CD4-positive, alpha-beta T cell treated with Interleukin-15 for 4 hours (primary cell): ENCODE data around the gene RPL3.

ENCODE experiments used
- DNase-seq: peaks from one replicate; pipeline ENCODE4 v3.0.0-alpha.2; 2020; ENCODE audit warnings: low spot score

RPL3 gene

DNA sequence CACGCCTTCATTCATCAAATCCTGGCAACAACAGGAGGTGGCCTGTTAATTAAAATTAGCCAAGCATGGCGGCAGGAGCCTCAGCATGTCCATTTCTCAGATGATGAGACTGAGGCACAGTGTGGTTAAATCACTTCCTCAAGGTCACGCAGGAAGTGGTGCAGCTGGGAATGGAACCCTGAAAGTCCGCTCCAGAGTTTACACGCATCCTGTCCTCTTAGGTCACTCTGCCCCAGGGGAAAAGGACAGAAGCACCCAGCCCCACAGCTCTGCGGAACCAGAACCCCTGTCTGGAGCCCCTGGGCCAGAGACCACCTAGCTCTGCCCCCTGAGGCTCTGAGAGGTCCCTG, 19.6 kb downstream of the RPL3 start:
- no peak for DNase-seq

DNA sequence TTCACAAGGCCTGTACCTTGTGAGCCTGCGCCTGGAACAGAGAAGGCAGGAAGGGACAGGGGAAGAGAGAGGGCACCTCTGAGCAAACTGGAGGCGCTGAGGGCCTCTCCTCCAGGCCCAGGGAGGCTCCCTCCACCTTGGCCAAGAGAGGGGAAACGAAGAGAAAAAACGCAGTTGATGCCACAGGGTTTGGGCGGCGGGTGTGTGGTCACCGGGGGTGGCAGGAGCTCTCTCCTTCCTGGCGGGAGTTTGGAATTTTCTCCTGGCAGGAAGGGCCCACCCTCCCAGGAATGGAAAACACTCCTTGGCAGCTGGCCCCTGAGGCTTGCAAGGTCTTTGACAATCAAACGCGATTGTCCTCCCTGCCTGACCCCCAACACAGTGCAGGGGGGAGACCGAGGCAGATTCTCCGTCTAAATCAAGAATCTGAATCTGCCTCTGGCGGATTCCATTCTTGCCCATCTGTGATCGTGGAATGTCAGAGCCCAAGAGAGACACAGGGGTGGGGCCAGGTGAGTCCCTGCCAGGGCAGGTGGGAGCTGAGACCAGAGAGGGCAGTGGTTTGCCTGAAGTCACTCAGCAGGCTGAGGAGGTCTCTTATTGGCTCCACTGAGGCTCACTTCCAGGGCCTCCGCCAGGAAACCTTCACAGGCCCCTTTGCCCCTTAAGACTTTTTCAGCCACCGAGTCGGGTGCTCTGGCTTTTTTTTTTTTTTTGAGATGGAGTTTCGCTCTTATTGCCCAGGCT, 21.0 kb downstream of the RPL3 start:
- DNase-seq: no peak

DNA sequence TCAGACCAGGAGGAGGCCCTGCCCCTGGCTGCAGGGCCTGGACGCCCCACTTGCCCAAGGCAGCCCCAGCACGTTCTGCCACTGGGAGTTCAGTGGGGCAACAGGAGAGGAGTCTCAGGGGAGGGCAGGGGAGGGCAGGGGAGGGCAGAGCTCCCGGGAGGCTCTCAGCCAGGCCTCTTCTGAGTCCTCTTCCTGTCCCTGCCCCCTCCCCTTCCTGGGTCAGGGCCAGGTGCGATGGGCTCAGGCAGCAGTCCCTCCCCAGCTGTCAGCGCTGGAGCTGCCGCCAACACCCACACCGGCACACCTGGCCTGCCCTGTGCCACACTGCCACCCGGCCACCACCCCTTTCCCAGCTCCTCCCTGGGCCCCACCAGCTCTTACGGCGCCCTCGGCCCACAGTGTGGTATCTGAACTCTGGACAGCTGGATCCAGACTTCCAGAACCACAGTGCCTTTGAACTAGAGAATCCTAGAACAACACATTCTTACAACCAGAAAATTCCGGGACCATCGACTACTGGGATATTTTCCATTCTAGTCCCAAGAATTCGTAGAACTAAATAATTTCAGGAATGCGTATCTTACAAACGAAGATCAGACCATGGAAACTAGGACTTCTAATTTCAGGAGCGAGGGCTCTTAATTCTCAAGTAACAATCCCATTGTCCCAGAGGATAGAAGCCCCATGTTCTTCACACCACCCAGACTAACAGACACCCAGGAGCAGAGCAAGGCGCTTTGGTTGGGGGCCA, 21.8 kb downstream of the RPL3 start:
- DNase-seq: no peak

DNA sequence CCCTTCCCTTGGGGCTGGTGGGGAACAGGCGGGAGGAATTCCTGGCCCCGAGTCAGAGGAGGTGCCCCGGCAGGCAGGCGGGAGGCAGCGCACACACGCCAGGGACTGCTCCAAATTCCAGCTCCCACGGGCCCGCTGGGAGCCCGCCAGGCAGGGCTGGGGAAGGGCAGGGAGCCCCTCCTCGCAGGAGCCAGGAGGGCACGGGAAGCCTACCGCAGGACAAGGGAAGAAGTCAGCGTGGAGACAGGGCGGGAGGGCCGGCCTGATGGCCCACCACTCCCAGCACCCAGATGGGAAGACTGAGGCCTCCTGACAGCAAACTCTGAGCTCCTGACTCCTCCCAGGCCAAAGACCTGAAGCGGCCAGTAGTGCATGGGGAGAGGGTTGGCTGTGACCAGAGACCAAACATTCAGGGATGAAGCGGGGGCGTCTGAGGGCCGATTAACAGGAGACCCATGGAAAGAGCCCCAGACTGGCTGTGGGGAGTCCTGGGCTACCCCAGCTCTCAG, 22.4 kb downstream of the RPL3 start:
- DNase-seq: no peak

DNA sequence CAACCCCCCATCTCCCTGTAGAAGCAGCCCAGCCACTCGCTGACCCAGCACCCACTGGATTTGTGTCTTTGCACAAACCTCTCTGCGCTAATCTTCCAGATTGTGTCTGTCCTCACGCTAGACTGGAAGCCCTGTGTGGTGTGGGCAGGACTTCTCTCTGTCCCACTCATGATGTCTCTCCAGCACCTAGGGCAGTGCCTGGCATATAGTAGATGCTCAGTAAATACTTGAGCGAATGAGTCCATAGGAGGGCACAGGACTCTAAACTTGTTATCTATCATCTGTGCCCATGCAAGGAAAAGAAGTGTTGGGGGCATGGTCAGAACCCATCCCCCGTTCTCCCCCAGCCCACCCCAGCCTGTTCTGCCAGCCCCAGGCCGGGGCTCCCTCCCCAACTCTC, 22.9 kb downstream of the RPL3 start:
- no peak for DNase-seq

DNA sequence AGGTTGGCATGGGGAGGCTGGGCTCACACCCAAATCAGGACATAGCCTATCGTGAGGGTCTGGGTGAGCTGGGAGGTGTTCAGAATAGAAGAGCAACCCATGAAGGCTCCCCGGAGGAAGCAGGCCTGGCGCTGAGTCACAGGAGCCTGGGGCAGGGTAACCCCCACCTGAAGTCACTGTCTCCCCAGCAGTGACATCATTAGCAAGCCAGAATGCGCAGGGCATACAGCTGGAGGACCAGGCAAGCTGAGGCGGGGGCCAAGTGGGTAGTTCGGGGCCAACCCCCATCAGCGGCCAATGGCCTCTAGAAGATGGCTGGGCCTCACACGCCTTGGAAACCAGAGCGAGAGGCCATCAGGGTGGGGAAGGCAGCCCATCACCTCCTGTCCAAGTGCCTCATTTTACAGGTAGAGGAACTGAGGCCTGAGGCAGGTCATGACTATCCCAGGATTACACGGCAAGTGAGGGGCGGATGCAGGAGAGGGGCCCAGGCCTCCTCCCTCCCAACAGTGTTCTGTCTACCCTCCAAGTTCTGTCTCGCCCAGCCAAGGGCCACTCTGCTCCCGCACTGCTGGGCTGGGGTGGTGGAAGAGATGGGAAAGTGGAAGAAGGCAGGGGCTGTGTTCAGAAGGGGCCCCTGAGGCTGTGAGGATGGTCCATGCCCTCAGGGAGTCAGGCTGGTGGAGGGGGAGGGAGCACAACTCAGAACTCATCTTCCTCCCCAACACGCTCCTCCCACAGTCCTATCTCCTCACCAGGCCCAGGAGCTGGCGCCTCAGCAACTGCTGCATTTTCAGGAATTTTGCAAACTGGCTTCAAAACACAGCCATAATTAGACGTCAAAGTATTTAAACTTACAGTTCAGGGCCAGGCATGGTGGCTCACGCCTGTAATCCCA, 24.6 kb downstream of the RPL3 start:
- no peak for DNase-seq

DNA sequence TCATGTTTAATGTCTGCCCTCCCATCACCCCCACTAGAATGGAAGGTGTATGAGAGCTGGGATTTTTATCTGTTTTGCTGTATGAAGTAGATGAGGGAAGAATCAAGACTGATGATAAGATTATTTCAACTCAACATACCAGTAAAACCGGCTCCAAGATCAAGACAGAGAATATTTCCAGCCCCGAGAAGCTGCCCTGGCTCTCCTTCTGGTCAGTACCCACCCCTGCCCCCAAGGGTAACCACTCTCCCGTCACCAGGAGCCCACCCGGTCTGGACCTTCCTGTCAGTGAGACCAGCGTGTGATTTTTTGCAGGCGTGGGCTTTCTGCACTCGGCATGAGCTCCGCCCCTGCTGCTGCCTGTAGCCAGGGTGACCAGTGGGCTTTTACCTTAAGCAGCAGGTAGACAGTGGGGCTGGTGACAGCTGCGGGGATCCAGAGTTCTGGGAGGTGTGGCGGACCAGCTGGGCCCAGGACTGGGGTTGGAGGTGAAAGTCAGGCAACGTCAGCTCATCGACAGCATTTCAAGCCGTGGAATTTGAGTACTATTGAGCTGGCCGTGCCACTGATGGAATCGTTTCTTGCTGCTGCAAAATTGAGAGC, 25.6 kb downstream of the RPL3 start:
- DNase-seq: no peak

DNA sequence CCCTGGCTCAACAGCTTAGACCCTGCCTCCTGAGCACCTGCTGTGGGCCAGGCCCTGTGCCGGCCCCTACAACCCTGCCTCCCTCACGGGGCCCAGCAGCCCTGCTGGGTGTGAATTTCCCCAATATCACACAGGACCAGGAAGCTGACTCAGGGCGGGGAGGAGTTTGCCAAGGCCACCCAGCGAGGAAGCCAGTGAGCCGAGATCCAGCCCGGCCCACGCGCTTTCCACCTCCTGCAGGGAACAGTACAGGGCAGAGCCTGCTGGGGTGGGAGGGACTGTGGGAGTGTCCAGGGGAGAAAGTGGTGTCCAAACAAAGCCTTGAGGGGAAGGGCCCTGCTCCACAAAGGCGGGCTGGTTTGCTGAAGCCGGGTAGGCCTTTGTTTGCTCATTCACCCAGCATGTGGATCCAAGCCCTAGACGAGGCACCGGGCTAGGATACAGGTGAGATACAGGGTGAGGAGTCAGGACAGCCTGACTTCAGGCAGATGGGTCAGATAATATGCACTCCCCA, 26.8 kb downstream of the RPL3 start:
- peak; percentile 17 for DNase-seq

DNA sequence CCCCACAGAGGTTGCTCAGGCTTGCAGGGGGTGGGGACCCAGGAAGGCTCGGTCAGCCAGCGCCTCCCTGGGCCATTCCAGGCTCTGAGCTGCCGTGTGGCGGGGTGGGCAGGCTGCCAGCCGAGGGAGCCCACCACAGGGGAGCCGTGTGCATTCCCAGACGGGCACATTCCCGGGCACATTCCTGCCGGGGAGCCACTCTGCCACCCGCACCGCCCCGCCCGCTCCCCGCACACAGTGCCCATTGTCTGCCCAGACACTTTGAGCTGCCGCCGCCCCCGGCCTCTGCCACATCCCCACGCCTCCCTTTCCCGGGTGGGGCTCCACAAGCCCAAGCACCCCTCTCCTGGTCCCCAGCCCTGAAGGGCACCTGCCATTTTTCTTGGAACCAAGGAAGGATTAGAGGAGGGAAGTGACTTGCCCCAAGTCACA, 27.4 kb downstream of the RPL3 start:
- DNase-seq: no peak

DNA sequence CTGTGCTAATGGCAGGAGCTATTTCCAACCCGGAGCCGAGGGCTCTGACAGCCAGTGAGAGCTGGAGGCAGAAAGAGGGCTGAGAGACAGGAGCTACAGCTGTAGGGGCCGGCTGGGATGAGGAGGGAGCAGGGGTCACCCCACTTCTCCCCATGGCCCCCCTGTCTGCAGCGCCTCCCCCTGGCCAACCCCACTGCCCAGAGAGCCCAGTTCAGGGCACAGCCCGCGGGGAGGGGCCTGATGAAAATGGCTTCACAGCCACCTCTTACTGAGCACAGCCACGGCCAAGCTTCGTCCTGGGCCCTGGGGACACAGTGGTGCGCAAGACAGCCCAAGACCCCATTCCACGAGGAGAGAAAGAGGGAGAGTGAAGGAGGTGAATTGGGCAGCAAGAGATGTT, 27.9 kb downstream of the RPL3 start:
- no peak for DNase-seq

DNA sequence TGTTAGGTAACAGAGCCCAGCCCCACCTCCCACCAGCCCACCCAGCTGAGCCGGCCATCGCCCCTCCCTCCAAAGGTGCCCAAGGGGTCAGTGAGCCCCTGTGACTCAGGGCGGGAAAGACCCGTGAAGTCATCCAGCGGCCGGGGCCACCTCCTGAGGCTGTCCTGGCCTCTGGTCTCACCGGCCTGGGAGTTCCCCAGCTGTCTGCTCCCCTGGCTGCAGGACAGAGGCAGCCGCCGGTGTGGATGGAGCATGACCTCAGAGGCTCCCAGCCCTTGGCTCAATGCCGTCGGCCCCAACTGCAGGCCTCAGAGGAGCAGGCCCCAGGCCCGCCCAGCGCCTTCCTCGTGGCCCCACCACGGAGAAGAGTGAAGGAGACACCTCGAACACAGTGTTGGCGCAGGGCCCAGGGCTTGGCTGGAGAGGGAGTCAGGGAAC, 28.7 kb downstream of the RPL3 start:
- no peak for DNase-seq

DNA sequence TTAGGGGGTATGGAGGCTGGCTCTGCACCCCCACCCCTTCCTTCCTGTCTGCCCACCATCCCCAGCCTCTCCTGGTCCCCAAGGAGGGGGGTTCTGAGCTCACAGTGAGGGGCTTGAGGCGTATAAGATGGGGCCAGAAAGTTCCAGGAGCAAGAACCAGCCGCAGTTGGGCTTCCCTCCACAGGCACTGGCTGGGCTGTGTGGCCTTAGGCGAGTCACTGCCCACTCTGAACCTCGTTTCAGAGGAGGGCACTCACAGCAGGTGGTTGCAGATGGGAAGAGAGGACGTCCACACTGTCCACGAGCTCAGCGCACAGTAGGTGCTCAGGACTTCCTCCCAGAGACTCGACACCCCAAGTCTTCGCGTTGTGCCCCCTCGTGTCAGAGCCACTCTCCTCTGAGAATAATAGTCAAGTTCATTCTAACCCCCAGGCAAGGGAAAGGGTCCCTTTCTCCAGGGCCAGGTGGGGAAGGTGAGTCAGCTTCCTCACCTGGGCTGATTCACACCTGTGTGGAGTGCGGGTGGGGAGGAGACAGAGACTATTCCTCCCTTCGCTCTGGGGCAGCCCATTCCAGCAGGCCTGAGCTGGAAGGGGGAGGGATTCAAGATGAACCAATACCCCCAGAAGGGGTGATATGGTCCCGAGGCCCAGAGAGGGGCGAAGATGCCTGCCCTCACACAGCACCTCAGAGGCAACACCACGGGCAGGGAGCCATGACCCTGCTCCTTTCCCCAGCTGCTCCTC, 29.3 kb downstream of the RPL3 start:
- no peak for DNase-seq

DNA sequence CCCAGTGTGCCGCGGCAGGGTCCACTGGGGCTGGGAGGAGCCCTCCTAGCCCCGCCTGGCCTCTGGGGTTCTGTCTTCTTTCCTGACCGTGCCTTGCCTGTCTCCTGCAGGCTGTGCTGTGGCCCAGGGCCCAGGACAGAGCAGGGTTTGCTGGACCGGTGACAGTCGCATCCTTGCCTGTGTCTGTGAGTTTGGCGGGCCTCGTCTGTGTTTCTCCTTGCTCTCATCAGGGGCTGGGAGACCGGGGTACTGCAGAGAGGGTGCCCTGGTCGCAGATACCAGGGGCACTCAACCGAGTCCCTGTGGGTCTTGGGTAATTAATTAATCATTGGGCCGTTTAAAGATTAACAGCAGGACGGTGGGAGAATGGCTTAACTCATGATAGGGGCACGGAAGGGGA, 29.9 kb downstream of the RPL3 start:
- no peak for DNase-seq

DNA sequence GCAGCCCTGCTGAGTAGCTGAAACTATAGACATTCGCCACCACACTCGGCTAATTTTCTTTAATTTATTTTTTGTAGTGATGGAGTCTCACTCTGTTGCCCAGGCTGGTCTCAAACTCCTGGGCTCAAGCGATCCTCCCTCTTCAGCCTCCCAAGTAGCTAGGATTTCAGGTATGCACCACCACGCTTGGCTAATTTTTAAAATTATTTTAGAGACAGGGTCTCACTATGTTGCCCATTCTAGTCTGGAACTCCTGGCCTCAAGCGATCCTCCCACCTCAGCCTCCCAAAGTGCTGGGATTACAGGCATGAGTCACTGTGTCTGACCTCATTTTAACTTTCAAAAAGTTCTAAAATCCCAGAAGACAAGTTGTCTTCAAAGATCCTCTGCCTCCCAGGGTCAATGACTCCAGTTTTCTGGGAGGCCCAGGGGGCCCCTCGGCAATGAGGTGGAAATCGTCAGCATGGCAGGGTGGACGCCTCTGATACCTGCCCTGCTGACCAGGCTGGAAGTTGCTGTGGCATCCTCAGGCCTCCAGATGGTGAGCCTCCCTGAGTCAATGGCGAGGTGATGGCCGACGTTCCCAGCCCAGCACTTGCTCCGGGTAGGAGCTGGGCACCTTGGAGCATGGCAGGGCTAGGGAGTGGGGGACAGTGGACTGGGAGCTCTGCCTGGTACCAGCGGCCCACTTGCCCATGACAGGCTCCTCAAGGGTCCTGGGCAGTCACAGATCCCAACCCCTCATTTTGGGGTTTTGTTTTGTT, 31.1 kb downstream of the RPL3 start:
- no peak for DNase-seq

DNA sequence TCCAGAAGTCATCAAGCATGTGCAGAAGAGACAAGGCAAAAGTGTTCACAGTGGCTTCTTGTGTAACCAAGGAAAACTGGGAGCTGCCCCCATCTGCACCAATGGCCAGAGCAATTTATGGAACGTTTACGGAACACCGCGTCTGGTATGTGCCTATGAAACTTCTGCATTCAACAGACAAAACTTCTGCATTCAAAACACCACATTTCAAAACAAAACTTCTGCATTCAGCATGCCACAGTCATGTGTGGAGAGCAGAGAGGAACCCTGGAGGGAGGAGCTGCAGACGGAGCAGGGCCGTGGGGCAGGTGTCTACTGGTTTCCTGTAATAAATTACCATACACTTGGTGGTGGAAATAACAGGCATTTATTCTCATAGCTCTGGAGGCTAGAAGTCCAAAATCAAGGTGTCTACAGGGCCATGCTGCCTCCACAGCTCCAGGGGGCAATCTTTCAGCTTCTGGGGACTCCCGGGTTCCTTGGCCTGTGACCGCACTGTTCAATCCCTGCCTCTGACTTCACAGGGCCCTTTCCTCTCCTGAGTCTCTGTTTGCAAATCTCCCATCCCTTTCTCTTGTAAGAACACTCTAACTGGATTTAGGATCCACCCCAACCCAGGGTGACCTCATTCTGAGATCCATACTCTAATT, 32.2 kb downstream of the RPL3 start:
- no peak for DNase-seq

DNA sequence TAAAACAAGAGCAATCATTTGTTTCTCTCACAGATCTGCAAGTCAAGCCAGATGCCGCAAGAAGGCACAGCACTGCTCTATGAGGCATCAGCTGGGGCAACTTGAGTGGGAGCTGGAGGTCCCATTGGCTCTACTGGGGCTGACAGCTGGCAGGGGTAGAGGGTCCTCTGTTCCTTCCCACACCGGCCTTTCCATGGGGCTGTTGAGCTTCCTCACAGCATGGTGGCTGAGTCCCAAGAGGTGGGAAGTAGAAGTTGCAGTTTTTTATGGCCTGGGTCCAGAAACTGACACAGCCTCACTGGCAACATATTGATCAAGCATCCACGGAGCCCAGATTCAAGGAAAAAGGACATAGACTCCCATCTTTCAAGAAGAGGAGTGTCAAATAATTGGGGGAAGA, 34.4 kb downstream of the RPL3 start:
- no peak for DNase-seq

DNA sequence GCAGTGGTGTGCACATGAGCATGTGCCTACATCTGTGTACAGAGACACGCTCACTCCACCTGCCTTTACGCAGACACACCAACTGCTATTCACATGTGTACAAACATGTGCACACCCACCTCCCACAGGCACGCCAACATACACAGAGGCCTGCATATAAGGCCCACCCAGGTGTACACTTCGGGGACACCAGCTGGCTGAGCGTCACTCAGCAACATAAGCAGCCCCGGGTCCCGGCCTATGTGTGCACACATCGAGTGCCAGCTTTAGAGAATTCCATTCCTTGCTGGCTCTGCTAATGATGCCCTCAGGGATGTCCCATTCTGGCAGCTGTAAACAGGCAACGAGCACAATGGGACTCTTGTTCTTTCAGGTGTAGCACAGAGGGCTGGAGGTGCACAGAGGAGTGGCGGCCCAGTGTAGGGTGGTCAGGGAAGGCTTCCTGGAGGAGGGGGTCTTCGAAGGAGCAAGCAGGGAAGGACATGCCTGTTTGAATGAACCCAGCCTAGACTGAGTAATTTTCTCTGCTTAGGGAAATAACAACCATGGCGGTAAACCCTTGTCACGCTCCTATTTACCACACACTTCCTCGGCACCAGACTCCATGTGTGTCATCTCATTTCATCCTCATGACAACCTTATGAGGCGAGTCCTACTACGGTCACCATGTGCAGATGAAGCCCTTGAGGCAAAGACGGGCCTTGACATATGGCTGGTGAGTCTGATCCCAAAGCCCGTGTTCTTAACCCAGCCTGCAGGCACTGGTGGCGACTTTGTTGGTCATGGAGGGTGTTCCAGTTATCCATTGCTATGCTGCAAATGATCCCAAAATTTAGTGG, 35.1 kb downstream of the RPL3 start:
- no peak for DNase-seq

DNA sequence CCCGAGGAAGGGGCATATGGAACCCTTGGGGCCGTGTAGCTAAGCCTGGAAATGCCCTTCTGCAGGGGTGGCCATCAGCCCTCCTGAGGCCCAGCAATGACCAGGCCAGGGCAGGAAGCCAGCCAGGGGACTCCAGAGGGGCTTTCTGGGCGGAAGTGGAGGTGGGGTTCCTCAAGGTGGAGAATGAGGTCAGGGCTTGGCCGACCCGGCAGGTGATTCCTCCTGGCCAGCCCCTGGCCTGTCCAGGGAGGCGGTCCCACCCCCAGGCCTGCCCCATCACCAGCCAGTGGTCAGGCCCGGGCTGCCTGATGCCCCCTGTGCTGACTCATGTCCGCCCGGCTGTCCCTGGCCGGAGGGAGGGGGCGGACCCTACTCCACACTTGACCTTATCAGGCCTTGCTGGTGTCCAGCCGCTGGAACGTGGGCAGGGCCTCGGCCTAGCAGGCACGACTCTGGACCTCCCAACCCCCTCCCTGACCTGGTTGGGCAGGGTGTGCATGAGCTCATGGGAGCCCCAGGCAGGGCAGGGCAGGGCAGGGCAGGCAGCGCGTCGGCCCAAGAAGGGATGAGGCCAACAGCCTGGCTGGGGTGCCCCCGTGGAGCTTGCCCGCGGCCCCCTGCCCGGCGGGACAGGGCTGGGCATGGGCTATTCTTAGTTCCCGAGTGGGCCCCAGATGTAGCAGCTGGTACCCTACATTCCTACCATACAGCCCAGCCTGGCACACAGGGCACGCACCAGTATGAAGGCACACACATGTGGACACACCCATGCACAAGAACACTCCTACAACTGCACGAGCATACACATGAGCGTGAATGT, 35.9 kb downstream of the RPL3 start:
- DNase-seq: no peak
